Smooth muscle cell (in vitro differentiated cells): ENCODE measurements around the gene KIF26B. TPM values are rescaled to one million over a fixed set of nuclear protein-coding genes. Genes with fewer than 3 reads are reported as not detected.

ENCODE experiments used
- DNase-seq: peaks from one replicate; lab custom pipeline; 2025; ENCODE audit not compliant: unreplicated experiment; lab: John Stamatoyannopoulos, UW
- H2AFZ ChIP-seq: fragments of 200-600 bp; sonication (generic); 2 replicates; pipeline ENCODE4 v1.6.0; 2016; ENCODE audit warnings: antibody characterized with exemption, low read depth, mild to moderate bottlenecking
- H3F3A ChIP-seq: fragments of 200-600 bp; sonication (generic); 2 replicates; pipeline ENCODE4 v1.6.0; 2017; ENCODE audit warnings: antibody characterized with exemption, low read depth
- H3K27ac ChIP-seq: fragments of 200-600 bp; sonication (generic); 2 replicates; pipeline ENCODE4 v1.5.1; 2016; ENCODE audit warnings: low read depth, mild to moderate bottlenecking
- H3K27me3 ChIP-seq: fragments of 200-600 bp; sonication (generic); 2 replicates; pipeline ENCODE4 v1.6.1; 2016; ENCODE audit warnings: low read depth, mild to moderate bottlenecking
- H3K36me3 ChIP-seq: fragments of 200-600 bp; sonication (generic); 2 replicates; pipeline ENCODE4 v1.5.1; 2016; ENCODE audit warnings: low read depth
- H3K4me1 ChIP-seq: fragments of 200-600 bp; sonication (generic); 2 replicates; pipeline ENCODE4 v1.5.1; 2016; ENCODE audit warnings: low read depth
- H3K4me2 ChIP-seq: fragments of 200-600 bp; sonication (generic); 2 replicates; pipeline ENCODE4 v1.6.0; 2016; ENCODE audit warnings: mild to moderate bottlenecking
- H3K4me3 ChIP-seq: fragments of 200-600 bp; sonication (generic); 2 replicates; pipeline ENCODE4 v1.5.1; 2016; ENCODE audit warnings: mild to moderate bottlenecking
- H3K79me2 ChIP-seq: fragments of 200-600 bp; sonication (generic); 2 replicates; pipeline ENCODE4 v1.6.0; 2016; ENCODE audit warnings: low read depth, mild to moderate bottlenecking
- H3K9ac ChIP-seq: fragments of 200-600 bp; sonication (generic); 2 replicates; pipeline ENCODE4 v1.6.0; 2016; ENCODE audit warnings: low read depth
- H3K9me3 ChIP-seq: fragments of 200-600 bp; sonication (generic); replicated peaks from 2 replicates; pipeline ENCODE4 v1.5.1; 2016; ENCODE audit warnings: low read depth
- H4K20me1 ChIP-seq: fragments of 200-600 bp; sonication (generic); 2 replicates; pipeline ENCODE4 v1.6.0; 2016; ENCODE audit warnings: low read depth
- CTCF ChIP-seq: fragments of 200-600 bp; sonication (generic); IDR thresholded peaks from 2 replicates; pipeline ENCODE4 v1.5.1; 2017; ENCODE audit warnings: borderline replicate concordance, mild to moderate bottlenecking, antibody characterized with exemption; ENCODE audit not compliant: insufficient read depth, poor library complexity, severe bottlenecking
- WGBS: methylation state at CpG from one replicate; pipeline ENCODE4 v1.1.7; 2016; ENCODE audit warnings: low lambda C conversion rate; 5-methylcytosine and 5-hydroxymethylcytosine counted together
- polyA plus RNA-seq: library from polyadenylated mRNA; unstranded; fragments of >200 nt; fragmentation: Nextera tagmentation; extraction: Ambion mirVana; gene quantifications from 2 replicates; pipeline ENCODE4 v1.2.1, GENCODE V29; 2016
- total RNA-seq: library from RNA; depleted of rRNA; stranded (reverse); fragments of >200 nt; gene quantifications from 2 replicates; pipeline ENCODE4 v1.2.3, GENCODE V29; 2014

Gene KIF26B
- total and polyA plus RNA-seq, 2 experiments from 2014 or later = 24.9 to 43.3 TPM

- Histone ChIP-seq H3K4me1 (peaks cover 1% of the 10 kb centered on the region), H3K27ac (no peak overlapping the region), H4K20me1 (peaks cover 98% of the 10 kb centered on the region), H3K4me2 (no peak overlapping the region), H3K9me3 (no peaks in the 10 kb centered on the region), H3K9ac (no peak overlapping the region), H3K36me3 (no peaks in the 10 kb centered on the region), H3K4me3 (no peak overlapping the region), H3K27me3 (no peaks in the 10 kb centered on the region), H2AFZ (no peak overlapping the region), H3F3A (peaks cover 16% of the 10 kb centered on the region), H3K79me2 (peaks cover 34% of the 10 kb centered on the region)
- TF ChIP-seq CTCF = no peak
- 93% methylated on average over 7 of the region's 7 CpGs for WGBS
- DNase-seq = no peak
Observed at GRCh38 chr1:245261786-245262185, 107.0 kb downstream of the KIF26B start.

GRCh38 chr1:245263529-245264095 is 108.8 kb downstream of the KIF26B start:
- peak overlapping the region; percentile 69 for H3K9ac ChIP-seq
- no peak for TF ChIP-seq CTCF
- 22% methylated on average over 5 of the region's 5 CpGs for WGBS
- H3F3A ChIP-seq = peaks cover 17% of the 10 kb centered on the region
- H3K27me3 ChIP-seq = no peaks in the 10 kb centered on the region
- DNase-seq = no peak
- H3K79me2 ChIP-seq = peaks cover 32% of the 10 kb centered on the region
- H4K20me1 ChIP-seq = peaks cover 97% of the 10 kb centered on the region
- H3K4me1 ChIP-seq = peaks cover 8% of the 10 kb centered on the region
- no peaks in the 10 kb centered on the region for H3K9me3 ChIP-seq
- H3K4me3 ChIP-seq = no peak overlapping the region
- H3K36me3 ChIP-seq = no peaks in the 10 kb centered on the region
- peak overlapping the region; percentile 92 for H3K27ac ChIP-seq
- no peak overlapping the region for H2AFZ ChIP-seq
- peak overlapping the region; percentile 49 for H3K4me2 ChIP-seq

- Histone ChIP-seq H4K20me1 (peaks cover 94% of the 10 kb centered on the region), H3K4me2 (peak overlapping the region; percentile 49), H3K27me3 (no peaks in the 10 kb centered on the region), H3F3A (peaks cover 17% of the 10 kb centered on the region), H3K4me1 (peaks cover 8% of the 10 kb centered on the region), H3K79me2 (peaks cover 29% of the 10 kb centered on the region), H3K36me3 (no peaks in the 10 kb centered on the region), H2AFZ (no peak overlapping the region), H3K9me3 (no peaks in the 10 kb centered on the region), H3K9ac (peak overlapping the region; percentile 69), H3K4me3 (no peak overlapping the region), H3K27ac (peak overlapping the region; percentile 92)
- DNase-seq = no peak
- WGBS = 20% methylated on average over 4 of the region's 4 CpGs
- no peak for TF ChIP-seq CTCF
Observed at GRCh38 chr1:245264226-245264625, 109.4 kb downstream of the KIF26B start.

- H3K4me2 ChIP-seq = no peak overlapping the region
- no peaks in the 10 kb centered on the region for H3K36me3 ChIP-seq
- H3K9me3 ChIP-seq = peaks cover 6% of the 10 kb centered on the region
- no peaks in the 10 kb centered on the region for H3K27me3 ChIP-seq
- H3K79me2 ChIP-seq = peaks cover 34% of the 10 kb centered on the region
- H2AFZ ChIP-seq = no peak overlapping the region
- H3K4me1 ChIP-seq = peaks cover 8% of the 10 kb centered on the region
- no peak overlapping the region for H3K9ac ChIP-seq
- H3K27ac ChIP-seq = peak overlapping the region; percentile 92
- no peak overlapping the region for H3K4me3 ChIP-seq
- DNase-seq = no peak
- H3F3A ChIP-seq = peaks cover 17% of the 10 kb centered on the region
- H4K20me1 ChIP-seq = peaks cover 90% of the 10 kb centered on the region
- no peak for TF ChIP-seq CTCF
Observed at GRCh38 chr1:245266105-245266504, 111.3 kb downstream of the KIF26B start.
